ENCODE data around the gene ITPK1.

GRCh38 chr14:92938235-92938875, 177.4 kb downstream of the ITPK1 start:
- TF ChIP-seq CTCF (IDR thresholded peaks at IDR 0.05) (no peak), TCF7L2 (IDR thresholded peaks at IDR 0.05; ENCODE audit: low read depth, low read length) (no peak)

Data from Panc1 (cell line).